Mucosa of descending colon (tissue), 3 donors: ENCODE data around the gene ACTA2. TPM values are rescaled to one million over a fixed set of nuclear protein-coding genes. Genes with fewer than 3 reads are reported as not detected.

Experiments
- ATAC-seq: fragments of 200-7000 bp; cut with Tn5 transposase; one replicate; pipeline ENCODE4 v1.9.1; 2020; ENCODE audit warnings: mild to moderate bottlenecking, moderate library complexity
- DNase-seq, 3 donors: peaks; one replicate each; pipeline ENCODE4 v3.0.0-alpha.2; 2020
- H3K36me3 ChIP-seq: fragments of 200-600 bp; one replicate; pipeline ENCODE4 v1.8.0; 2021; ENCODE audit warnings: low read depth, mild to moderate bottlenecking
- H3K4me1 ChIP-seq: fragments of 200-600 bp; one replicate; pipeline ENCODE4 v1.8.0; 2021; ENCODE audit warnings: low read depth, mild to moderate bottlenecking
- H3K4me3 ChIP-seq: fragments of 200-600 bp; one replicate; pipeline ENCODE4 v1.8.0; 2021; ENCODE audit warnings: mild to moderate bottlenecking
- H3K9me3 ChIP-seq: fragments of 200-600 bp; one replicate; pipeline ENCODE4 v1.8.0; 2021; ENCODE audit warnings: mild to moderate bottlenecking
- intact Hi-C, 2 donors: fragments of 100-400 bp; cut with DNase I in 1 of 2; cut with micrococcal nuclease in 1 of 2; formaldehyde crosslinking; loops; one replicate each; pipeline versions ENCODE4 v1.11.0 to v1.11.1; 2022; cut with DNase I, micrococcal nuclease
- total RNA-seq, 3 donors: library from RNA; stranded (reverse); fragmentation: NEBNext Ultra II Directional in 2 of 3; extraction: Animal tissue kit (Norgen Biotek cat#: 25700) in 2 of 3; gene quantifications; one replicate each; pipeline versions ENCODE4 v1.2.1 to v1.2.4, GENCODE V29; 2021 to 2023
- TF ChIP-seq, protein P1 (sequence below): fragments of 200-600 bp; IDR thresholded peaks from one replicate; pipeline ENCODE4 v1.8.0; 2022; ENCODE audit warnings: antibody characterized with exemption, mild to moderate bottlenecking
- donor health status: DM: no; HTN: no; CAD: no; lungs with moderate emphysema.
- donor health status: DM: no; HTN: no; CAD: no.
- donor health status: DM: no; HTN: yes; CAD: no.

Gene ACTA2
- total RNA-seq, 3 donors from 2014 or later: 80.6 to 920 (median 253) TPM

- no peaks in the 10 kb centered on the region for H3K36me3 ChIP-seq
- no peaks in the 10 kb centered on the region for H3K4me1 ChIP-seq
- H3K4me3 ChIP-seq: no peak overlapping the region
- no peak for DNase-seq
- TF ChIP-seq, protein P1, sequence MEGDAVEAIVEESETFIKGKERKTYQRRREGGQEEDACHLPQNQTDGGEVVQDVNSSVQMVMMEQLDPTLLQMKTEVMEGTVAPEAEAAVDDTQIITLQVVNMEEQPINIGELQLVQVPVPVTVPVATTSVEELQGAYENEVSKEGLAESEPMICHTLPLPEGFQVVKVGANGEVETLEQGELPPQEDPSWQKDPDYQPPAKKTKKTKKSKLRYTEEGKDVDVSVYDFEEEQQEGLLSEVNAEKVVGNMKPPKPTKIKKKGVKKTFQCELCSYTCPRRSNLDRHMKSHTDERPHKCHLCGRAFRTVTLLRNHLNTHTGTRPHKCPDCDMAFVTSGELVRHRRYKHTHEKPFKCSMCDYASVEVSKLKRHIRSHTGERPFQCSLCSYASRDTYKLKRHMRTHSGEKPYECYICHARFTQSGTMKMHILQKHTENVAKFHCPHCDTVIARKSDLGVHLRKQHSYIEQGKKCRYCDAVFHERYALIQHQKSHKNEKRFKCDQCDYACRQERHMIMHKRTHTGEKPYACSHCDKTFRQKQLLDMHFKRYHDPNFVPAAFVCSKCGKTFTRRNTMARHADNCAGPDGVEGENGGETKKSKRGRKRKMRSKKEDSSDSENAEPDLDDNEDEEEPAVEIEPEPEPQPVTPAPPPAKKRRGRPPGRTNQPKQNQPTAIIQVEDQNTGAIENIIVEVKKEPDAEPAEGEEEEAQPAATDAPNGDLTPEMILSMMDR: no peak
- H3K9me3 ChIP-seq: no peaks in the 10 kb centered on the region
- ATAC-seq: no peak
- intact Hi-C loops: no loop called here
Observed at GRCh38 chr10:88915781-88916180, 36.8 kb downstream of the ACTA2 start.

GRCh38 chr10:88913788-88914187, 38.8 kb downstream of the ACTA2 start:
- Histone ChIP-seq H3K4me1 (no peaks in the 10 kb centered on the region), H3K36me3 (no peaks in the 10 kb centered on the region), H3K9me3 (no peaks in the 10 kb centered on the region), H3K4me3 (no peak overlapping the region)
- intact Hi-C loops: no loop called here
- TF ChIP-seq, protein P1: no peak
- ATAC-seq: no peak
- no peak for DNase-seq

- Histone ChIP-seq H3K9me3 (no peaks in the 10 kb centered on the region), H3K36me3 (no peaks in the 10 kb centered on the region), H3K4me3 (no peak overlapping the region), H3K4me1 (no peaks in the 10 kb centered on the region)
- peak; percentile 65 for ATAC-seq
- intact Hi-C loops: no loop called here
- TF ChIP-seq, protein P1: no peak
- no peak for DNase-seq
Observed at GRCh38 chr10:88913127-88913526, 39.4 kb downstream of the ACTA2 start.

GRCh38 chr10:88911851-88912250, 40.7 kb downstream of the ACTA2 start:
- DNase-seq (no peak), ATAC-seq (no peak)
- TF ChIP-seq, protein P1: no peak
- Histone ChIP-seq H3K36me3 (no peaks in the 10 kb centered on the region), H3K4me1 (no peaks in the 10 kb centered on the region), H3K4me3 (no peak overlapping the region), H3K9me3 (no peaks in the 10 kb centered on the region)
- intact Hi-C loops: no loop called here

DNA sequence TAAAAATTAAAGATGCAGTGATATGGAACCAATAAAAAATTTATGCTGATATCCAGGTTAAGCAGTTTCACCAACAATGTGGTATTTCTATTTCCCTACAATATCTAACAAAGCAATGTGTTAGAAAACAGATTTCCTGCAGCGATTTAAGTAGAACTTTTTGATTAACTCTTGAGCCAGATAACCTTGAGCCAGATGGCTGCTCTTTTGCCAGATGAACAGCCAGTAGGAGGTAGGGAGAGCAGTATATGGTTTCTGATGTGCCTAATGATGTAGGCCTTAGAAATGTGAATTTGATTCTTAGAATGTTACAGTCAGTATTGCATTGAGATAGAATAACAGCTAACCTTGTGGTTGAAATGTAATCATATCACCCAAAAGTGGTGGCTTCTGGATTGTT, 41.5 kb downstream of the ACTA2 start:
- Histone ChIP-seq H3K4me3 (no peak overlapping the region), H3K4me1 (no peaks in the 10 kb centered on the region), H3K36me3 (no peaks in the 10 kb centered on the region), H3K9me3 (no peaks in the 10 kb centered on the region)
- intact Hi-C loops: no loop called here
- ATAC-seq (no peak), DNase-seq (no peak)
- TF ChIP-seq, protein P1: no peak

DNA sequence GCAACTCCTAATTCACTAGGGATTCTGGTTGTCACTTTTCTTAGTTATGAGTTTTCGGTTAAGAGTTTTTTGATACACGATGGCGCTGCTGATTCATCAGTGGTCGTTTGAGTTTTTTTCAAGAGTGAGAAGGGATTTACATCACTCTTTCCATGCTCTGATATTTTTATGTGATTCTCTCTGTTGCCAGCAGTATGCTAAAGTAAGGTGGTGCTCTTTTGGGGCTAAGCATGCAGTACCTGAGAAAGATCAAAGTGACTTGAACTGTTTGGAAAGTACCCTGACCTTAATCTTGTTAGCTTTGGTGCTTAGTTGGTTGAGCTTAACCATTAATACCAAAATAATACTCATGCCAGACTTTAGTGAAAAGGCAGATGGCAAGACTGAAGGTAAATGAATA, 44.4 kb downstream of the ACTA2 start:
- Histone ChIP-seq H3K36me3 (no peaks in the 10 kb centered on the region), H3K4me3 (no peak overlapping the region), H3K4me1 (peaks cover 3% of the 10 kb centered on the region), H3K9me3 (no peaks in the 10 kb centered on the region)
- intact Hi-C loops: no loop called here
- no peak for ATAC-seq
- TF ChIP-seq, protein P1: no peak
- no peak for DNase-seq
